Tibial artery (tissue), 4 donors: ENCODE results near the gene AGK.
"Not testable (repeated sequence)": the region's sequence is repeated elsewhere in the genome, so short reads cannot be mapped to it uniquely, and the experiment has no call there.

Experiments used
- DNase-seq, 2 donors: peaks; one replicate each; pipeline ENCODE4 v3.0.0-alpha.2; 2019
- H3K27ac ChIP-seq, 2 donors: fragments of 200-600 bp; sonication (generic) in 1 of 2; 1 replicate in 1 of 2; 2 replicates in 1 of 2; pipeline ENCODE4 v1.5.1; 2018 to 2019; ENCODE audit warnings: mild to moderate bottlenecking in 1 of 2
- H3K27me3 ChIP-seq, 2 donors: fragments of 200-600 bp; sonication (generic) in 1 of 2; one replicate each; pipeline versions ENCODE4 v1.5.1 to v1.6.0; 2016 to 2019
- H3K36me3 ChIP-seq, 3 donors: fragments of 200-600 bp; sonication (generic) in 2 of 3; one replicate each; pipeline ENCODE4 v1.5.1; 2016 to 2019; ENCODE audit warnings: mild to moderate bottlenecking in 2 of 3
- H3K4me1 ChIP-seq, 4 donors: fragments of 200-600 bp; sonication (generic) in 2 of 4; 1 replicate in 3 of 4; 2 replicates in 1 of 4; pipeline ENCODE4 v1.5.1; 2016 to 2019
- H3K4me3 ChIP-seq, 2 donors: fragments of 200-600 bp; sonication (generic) in 1 of 2; 1 replicate in 1 of 2; 2 replicates in 1 of 2; pipeline ENCODE4 v1.5.1; 2018 to 2019; ENCODE audit warnings: mild to moderate bottlenecking in 2 of 2
- H3K9me3 ChIP-seq, 3 donors: fragments of 200-600 bp; sonication (generic) in 1 of 3; one replicate each; pipeline ENCODE4 v1.5.1; 2016 to 2019
- intact Hi-C: fragments of 100-400 bp; cut with DNase I; formaldehyde crosslinking; loops from one replicate; pipeline ENCODE4 v1.15.0; 2023; ENCODE audit warnings: low total_unique reads
- TF ChIP-seq, protein P1 (sequence below), 2 experiments: fragments of 200-600 bp in 1 of 2; fragments of 450-650 bp in 1 of 2; IDR thresholded peaks; one replicate each; pipeline ENCODE4 v1.5.1; 2017 to 2019; ENCODE audit warnings: antibody characterized with exemption in 2 of 2, mild to moderate bottlenecking in 1 of 2, moderate library complexity in 1 of 2

Gene AGK

GRCh38 chr7:141572175-141572574 is 21.0 kb downstream of the AGK start:
- H3K36me3 ChIP-seq, result peaks cover 7 to 19% (median 15%) of the 10 kb centered on the region in 3 donors
- H3K27ac ChIP-seq, result no peak overlapping the region
- H3K27me3 ChIP-seq, result no peaks in the 10 kb centered on the region
- H3K4me3 ChIP-seq, result no peak overlapping the region
- H3K9me3 ChIP-seq, result peaks cover 0 to 5% (median 0%) of the 10 kb centered on the region in 3 donors
- H3K4me1 ChIP-seq, result no peaks in the 10 kb centered on the region
- no peak for DNase-seq
- intact Hi-C loops, result no loop called here
- TF ChIP-seq, protein P1, sequence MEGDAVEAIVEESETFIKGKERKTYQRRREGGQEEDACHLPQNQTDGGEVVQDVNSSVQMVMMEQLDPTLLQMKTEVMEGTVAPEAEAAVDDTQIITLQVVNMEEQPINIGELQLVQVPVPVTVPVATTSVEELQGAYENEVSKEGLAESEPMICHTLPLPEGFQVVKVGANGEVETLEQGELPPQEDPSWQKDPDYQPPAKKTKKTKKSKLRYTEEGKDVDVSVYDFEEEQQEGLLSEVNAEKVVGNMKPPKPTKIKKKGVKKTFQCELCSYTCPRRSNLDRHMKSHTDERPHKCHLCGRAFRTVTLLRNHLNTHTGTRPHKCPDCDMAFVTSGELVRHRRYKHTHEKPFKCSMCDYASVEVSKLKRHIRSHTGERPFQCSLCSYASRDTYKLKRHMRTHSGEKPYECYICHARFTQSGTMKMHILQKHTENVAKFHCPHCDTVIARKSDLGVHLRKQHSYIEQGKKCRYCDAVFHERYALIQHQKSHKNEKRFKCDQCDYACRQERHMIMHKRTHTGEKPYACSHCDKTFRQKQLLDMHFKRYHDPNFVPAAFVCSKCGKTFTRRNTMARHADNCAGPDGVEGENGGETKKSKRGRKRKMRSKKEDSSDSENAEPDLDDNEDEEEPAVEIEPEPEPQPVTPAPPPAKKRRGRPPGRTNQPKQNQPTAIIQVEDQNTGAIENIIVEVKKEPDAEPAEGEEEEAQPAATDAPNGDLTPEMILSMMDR (IDR thresholded peaks at IDR 0.05), result no peak

DNA sequence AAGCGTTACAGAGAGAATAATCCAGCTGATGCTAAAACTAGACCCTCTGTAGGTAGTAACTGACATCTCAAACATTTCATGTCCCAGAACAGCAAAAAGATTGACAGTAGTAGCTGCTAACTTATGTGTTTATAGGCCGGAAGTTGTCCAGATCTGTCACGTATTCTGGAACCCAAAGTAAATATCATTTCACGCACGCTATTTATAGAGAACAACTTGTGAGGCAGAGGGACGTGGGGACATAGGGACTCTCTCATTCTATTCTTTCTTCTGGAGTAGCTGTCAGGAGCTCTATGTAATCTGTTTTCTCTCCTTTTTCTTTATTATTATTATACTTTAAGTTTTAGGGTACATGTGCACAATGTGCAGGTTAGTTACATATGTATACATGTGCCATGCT is 22.3 kb downstream of the AGK start:
- no peaks in the 10 kb centered on the region for H3K27me3 ChIP-seq
- intact Hi-C loops, result no loop called here

DNA sequence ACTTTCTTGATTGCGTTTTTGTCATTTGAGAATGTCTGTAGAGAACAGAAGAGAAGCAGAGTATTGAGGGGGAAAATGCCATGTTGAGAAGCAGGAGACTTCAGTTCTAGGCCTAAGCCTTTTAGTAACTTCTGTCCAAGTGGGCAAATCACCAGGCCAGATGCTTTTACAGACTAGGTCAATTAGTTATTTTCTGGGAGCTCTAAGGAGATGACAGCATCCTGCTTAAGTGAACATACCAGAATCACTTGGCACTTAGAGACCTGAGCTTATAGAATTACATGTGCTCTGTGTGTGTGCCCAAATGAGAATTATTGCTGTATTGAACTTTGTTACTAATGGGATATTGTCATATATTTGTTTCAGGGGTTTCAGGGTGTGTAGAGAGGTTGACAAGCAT is 24.0 kb downstream of the AGK start:
- H3K4me3 ChIP-seq, result no peak overlapping the region
- DNase-seq, result no peak
- H3K36me3 ChIP-seq, result peaks cover 0 to 7% (median 2%) of the 10 kb centered on the region in 3 donors
- H3K27me3 ChIP-seq, result no peaks in the 10 kb centered on the region
- no peaks in the 10 kb centered on the region for H3K4me1 ChIP-seq
- intact Hi-C loops, result no loop called here
- peaks cover 0 to 5% (median 0%) of the 10 kb centered on the region in 3 donors for H3K9me3 ChIP-seq
- TF ChIP-seq, protein P1 (IDR thresholded peaks at IDR 0.05), result no peak
- H3K27ac ChIP-seq, result no peak overlapping the region

More for the DNA sequence above, 22.3 kb downstream of the AGK start:
- Histone ChIP-seq H3K4me3 (no peak overlapping the region), H3K27ac (no peak overlapping the region), H3K9me3 (peaks cover 0 to 5% (median 0%) of the 10 kb centered on the region in 3 donors), H3K36me3 (peaks cover 7 to 8% (median 7%) of the 10 kb centered on the region in 3 donors), H3K4me1 (no peaks in the 10 kb centered on the region)
- TF ChIP-seq, protein P1 (IDR thresholded peaks at IDR 0.05), result no peak
- no peak for DNase-seq

GRCh38 chr7:141575654-141576448 is 24.6 kb downstream of the AGK start:
- no peak overlapping the region for H3K4me3 ChIP-seq
- H3K4me1 ChIP-seq, result no peaks in the 10 kb centered on the region
- no peak for DNase-seq
- peaks cover 0 to 7% (median 0%) of the 10 kb centered on the region in 3 donors for H3K36me3 ChIP-seq
- TF ChIP-seq, protein P1 (IDR thresholded peaks at IDR 0.05), result no peak
- H3K27ac ChIP-seq, result no peak overlapping the region
- H3K27me3 ChIP-seq, result no peaks in the 10 kb centered on the region
- intact Hi-C loops, result no loop called here
- H3K9me3 ChIP-seq, result peaks cover 0 to 5% (median 0%) of the 10 kb centered on the region in 3 donors

DNA sequence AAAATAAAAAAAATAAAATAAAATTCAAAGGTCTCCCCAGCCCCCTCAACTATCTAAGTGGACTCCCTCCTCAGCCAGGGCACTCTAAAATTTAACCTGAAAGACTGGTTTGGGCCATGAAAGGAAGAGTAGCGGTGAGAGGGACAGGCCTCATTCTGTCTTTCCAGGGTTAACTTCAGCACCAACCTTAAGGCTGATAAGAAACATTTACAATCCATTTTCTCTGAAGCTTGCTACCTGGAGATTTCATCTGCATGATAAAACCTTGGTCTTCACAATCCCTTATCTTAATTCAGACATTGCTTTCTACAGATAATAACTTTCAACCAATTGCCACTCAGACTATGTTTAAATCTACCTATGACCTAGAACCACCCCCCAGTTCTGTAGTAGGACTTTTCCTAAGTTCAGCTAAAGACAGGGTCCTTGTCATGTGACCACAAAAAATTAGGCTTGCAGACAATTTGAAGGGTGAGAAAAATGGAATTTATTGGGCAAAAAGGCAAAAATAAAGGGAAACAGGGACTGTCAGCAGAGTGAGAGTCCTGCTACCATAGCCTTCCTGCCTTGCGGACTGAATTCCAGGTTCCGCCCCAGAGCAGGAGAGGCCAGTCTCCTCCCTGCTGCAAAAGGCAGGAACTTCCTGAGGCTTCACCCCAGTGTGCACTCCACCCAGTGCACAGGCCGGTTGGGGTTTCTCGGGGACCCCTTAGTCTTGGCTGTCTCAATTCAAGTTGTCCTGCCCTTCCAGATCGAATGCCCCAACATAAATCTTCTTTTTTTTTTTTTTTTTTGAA is 26.0 kb downstream of the AGK start:
- no peaks in the 10 kb centered on the region for H3K4me1 ChIP-seq
- H3K36me3 ChIP-seq, result peaks cover 0 to 7% (median 0%) of the 10 kb centered on the region in 3 donors
- no peak overlapping the region for H3K4me3 ChIP-seq
- TF ChIP-seq, protein P1 (IDR thresholded peaks at IDR 0.05), result no peak
- peaks cover 0 to 5% (median 0%) of the 10 kb centered on the region in 3 donors for H3K9me3 ChIP-seq
- H3K27me3 ChIP-seq, result no peaks in the 10 kb centered on the region
- DNase-seq, result no peak
- no peak overlapping the region for H3K27ac ChIP-seq
- intact Hi-C loops, result no loop called here

DNA sequence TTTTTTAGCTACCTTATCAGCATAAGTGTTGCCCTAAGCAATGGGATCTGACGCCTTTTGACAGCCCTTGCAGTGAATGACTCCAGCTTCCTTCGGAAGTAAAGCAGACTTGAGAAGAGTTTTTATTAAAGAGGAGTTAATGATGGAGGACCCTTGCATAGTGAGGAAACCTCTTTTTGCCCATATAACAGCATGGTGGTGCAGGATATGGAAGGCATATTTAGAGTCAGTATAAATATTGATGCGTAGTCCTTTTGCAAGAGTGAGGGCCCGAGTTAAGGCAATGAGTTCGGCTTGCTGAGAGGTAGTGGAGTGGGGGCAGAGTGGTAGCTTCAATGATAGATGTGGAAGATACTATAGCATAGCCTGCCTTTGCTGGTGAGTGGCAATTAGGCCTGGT is 28.7 kb downstream of the AGK start:
- H3K4me3 ChIP-seq, H3K4me1 ChIP-seq, intact Hi-C loops, H3K27me3 ChIP-seq, H3K9me3 ChIP-seq, DNase-seq, H3K27ac ChIP-seq, H3K36me3 ChIP-seq: not testable (repeated sequence)

DNA sequence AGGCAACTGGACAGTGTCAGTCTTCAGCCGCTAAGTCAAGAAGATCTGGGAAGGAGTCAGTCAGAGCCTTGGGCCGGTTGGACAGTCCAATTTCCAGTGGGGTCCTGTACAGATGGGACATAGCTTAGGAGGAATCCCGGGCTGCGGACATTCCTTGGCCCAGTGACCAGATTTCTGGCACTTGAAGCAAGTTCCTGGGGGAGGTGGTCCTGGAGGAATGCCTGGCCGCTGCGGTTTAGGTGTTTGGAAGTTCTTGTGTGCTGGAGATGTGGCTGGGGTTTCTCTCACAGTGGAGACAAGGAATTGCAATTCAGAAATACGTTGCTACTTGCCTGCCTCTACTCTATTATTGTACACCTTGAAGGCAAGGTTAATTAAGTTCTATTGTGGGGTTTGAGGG is 30.9 kb downstream of the AGK start:
- H3K36me3 ChIP-seq, DNase-seq, H3K9me3 ChIP-seq, intact Hi-C loops, H3K27ac ChIP-seq, H3K27me3 ChIP-seq, H3K4me3 ChIP-seq: not testable (repeated sequence)
- peaks cover 0 to 11% (median 4%) of the 10 kb centered on the region in 4 donors for H3K4me1 ChIP-seq
